DND-41 (cell line): Measurements from ENCODE around the gene FAM187B.

Experiments
- CTCF ChIP-seq: IDR thresholded peaks from 2 replicates; pipeline ENCODE4 v1.5.1; 2012; ENCODE audit warnings: borderline replicate concordance, low read length, moderate library complexity, mild to moderate bottlenecking; ENCODE audit not compliant: poor library complexity, severe bottlenecking; ENCODE audit errors: extremely low read depth
- EZH2 ChIP-seq: IDR thresholded peaks from 3 replicates; pipeline ENCODE4 v1.6.1; 2012; ENCODE audit warnings: borderline replicate concordance, low read depth, mild to moderate bottlenecking, moderate library complexity, low read length, inconsistent platforms; ENCODE audit not compliant: severe bottlenecking

- TF ChIP-seq EZH2, result no peak
- TF ChIP-seq CTCF, result no peak
Observed at GRCh38 chr19:35232912-35233311, 4.4 kb upstream of the FAM187B start.
